Muscle of back (tissue), 11 donors: Measurements from ENCODE around the gene EVI5. TPM values are rescaled to one million over a fixed set of nuclear protein-coding genes. Genes with fewer than 3 reads are reported as not detected.

Experiments used
- DNase-seq, 3 donors: peaks; one replicate each; pipeline versions ENCODE4 v3.0.0 to v3.0.0-alpha.2; 2013
- polyA plus RNA-seq, 10 donors: library from polyadenylated mRNA; unstranded; fragments of 120-200 nt; gene quantifications; one replicate each; pipeline ENCODE4 v1.2.1, GENCODE V29; 2013; ENCODE audit not compliant: insufficient read length in 10 of 10

EVI5 gene
- polyA plus RNA-seq, 10 donors, result 9.7 to 17.5 (median 13.9) TPM

DNA sequence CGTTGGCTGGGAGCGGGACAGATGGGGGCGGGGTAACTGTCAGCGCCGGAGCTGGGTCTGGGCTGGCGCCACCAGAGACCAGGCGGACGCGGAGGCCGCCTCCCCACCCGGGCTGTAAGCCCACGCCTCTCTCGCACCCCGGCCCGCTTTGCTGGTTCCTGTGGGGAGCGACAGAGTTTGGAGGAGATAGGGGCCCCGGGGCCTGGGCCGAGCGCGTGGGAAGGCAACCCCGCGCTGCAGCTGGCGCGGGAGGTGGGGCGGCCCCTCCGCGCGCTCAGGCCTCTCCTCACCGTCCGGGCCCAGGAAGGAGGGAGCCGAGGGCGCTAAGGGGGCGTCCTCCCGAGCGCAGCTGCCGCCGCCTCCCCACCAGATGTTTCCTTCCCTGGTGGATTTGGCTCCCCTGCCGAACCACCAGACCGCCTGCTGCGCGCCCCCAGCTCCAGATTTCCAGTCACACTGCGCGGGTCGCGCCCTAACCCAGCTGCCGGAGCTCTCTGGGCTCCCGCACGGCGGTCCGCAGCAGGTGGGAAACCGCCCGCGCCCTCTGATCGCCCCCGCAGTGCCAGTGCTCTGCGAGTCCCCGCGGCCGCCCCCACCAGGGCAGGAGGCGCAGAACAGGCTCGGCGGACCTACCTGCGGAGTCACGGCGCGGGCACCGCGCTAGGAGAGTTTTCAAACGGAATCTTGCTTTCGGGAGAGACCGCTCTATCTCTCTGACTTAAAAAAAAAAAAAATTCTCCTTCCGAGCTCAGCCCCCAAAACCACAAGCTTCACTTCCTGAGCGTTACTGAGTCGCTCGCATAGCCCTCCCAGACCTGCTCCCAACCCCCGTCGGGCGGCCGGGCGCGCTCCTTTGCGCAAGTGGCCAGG is 299.3 kb downstream of the EVI5 start:
- DNase-seq, result peak in 1 of 3 donors; percentile 65

GRCh38 chr1:92484472-92485380 is 300.2 kb downstream of the EVI5 start:
- DNase-seq, result peak in 1 of 3 donors; percentile 71

- DNase-seq, result peak in 1 of 3 donors; percentile 45
These were observed 301.1 kb downstream of the EVI5 start for GRCh38 chr1:92483610-92484471.

- DNase-seq, result peak in 1 of 3 donors; percentile 50
These were observed 302.0 kb downstream of the EVI5 start for GRCh38 chr1:92482665-92483609.

GRCh38 chr1:92481971-92482664 is 302.8 kb downstream of the EVI5 start:
- peak in 1 of 3 donors; percentile 70 for DNase-seq

DNA sequence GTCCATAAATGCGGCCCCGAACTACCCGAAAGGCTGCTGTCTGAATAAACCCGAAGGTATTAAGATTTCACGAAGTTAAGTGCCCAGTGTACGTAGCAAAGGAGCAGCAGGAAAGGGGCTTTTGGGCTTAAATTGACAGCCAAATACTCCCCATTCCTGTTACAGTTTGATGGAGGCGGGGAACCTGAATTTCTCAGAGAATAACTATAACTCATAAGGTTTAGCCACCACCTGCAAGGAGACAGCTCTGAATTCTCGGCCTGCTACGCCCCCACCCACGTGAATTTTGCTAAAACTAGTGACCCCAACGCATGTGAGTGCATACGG is 303.3 kb downstream of the EVI5 start:
- peak in 1 of 3 donors; percentile 45 for DNase-seq

- peak in 1 of 3 donors; percentile 35 for DNase-seq
These were observed 303.9 kb downstream of the EVI5 start for GRCh38 chr1:92480813-92481598.

GRCh38 chr1:92480200-92480812 is 304.6 kb downstream of the EVI5 start:
- no peak for DNase-seq

- no peak for DNase-seq
These were observed 305.3 kb downstream of the EVI5 start for GRCh38 chr1:92479587-92479986.

DNA sequence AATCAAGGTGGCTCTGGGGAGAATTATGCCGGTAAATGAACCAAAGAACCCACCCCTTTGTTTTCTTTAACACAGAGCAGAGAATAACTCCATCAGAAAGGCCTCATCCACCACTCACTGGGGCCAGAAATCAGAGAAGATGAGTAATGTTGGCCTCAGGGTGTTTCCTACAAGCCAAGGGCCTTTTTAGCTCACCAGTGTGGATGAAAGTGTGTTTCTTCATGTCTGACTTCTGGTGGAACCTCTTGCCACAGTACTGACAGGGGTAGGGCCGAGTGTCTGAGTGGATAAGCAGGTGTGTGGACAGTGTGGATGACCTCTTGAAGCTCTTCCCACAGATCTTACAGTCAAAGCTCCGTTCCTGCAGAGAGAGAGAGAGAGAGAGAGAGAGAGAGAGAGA is 306.5 kb downstream of the EVI5 start:
- no peak for DNase-seq

DNA sequence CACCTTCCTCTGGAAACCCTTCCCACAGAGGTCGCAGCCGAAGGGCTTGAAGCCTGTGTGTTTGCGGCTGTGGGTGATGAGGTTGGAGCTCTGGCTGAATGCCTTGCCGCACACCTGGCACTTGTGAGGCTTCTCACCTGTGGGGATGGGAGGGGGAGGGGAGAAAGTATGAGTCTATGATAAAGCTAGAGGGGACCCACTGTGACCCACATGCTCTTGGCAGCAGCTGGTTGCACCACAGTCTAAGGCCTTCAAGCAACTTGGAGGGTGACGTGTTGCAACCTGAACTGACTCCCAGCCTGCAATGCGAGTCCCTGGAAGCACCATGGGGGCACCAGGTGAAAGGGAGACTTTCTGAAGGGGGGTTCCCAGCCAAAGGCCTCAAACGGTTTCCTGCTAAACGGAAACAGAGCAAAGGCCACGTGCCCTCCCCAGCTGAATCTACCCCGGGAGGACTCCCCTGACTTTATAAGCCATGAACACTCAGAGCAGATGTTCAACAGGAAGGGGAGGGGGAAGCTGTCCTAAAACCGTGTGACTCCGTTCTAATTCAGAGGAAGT is 308.8 kb downstream of the EVI5 start:
- DNase-seq, result peak in 1 of 3 donors; percentile 18

GRCh38 chr1:92475029-92475428 is 309.9 kb downstream of the EVI5 start:
- no peak for DNase-seq

- no peak for DNase-seq
These were observed 311.0 kb downstream of the EVI5 start for GRCh38 chr1:92473781-92474495.

DNA sequence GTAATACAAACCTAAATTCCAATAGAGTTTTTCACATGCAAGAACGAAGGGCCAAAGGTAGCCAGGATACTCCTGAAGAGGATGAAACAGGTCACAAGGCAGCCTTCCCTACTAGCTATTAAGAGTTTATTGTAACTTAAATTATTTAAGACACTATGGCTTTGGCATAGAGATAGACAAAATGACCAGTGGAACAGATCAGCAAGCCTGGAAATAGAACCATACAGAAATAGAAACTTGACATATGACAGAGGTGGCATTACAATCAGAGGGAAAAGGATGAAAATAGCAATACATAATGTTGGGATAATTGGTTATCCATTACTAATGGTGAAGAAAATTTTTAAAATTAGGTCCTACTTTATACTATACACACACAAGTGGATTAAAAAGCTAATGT is 314.7 kb downstream of the EVI5 start:
- no peak for DNase-seq

DNA sequence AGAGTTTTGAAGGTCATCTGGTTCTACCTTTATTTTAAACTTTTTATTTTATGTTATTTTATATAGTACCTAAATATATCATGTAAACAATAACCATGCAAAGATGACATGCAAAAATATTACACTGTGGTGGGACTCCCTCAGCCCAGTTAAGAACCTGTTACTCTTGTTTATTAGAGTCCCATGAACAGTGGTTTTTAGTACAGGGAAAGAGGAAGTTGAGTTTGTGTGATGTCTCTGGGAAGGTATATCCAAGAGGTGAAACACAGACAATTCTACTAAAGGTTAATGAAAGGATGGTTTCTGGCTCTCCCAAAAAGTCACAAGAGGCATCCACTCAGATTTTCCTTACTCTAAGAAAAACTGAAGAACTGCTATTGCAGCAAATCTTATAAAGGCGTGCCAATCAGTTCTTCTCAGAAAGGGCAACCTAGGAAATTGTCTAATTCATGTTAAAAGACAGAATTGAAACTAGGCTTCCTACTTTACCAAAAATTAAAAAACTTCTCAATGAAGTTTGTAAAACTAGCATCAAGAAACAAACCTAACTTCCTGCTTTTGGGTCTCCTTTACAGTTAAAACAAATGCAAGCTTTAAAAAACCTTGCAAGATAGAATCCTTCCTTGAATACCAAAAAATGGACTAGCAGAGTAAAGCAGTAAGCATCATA is 318.1 kb downstream of the EVI5 start:
- no peak for DNase-seq

DNA sequence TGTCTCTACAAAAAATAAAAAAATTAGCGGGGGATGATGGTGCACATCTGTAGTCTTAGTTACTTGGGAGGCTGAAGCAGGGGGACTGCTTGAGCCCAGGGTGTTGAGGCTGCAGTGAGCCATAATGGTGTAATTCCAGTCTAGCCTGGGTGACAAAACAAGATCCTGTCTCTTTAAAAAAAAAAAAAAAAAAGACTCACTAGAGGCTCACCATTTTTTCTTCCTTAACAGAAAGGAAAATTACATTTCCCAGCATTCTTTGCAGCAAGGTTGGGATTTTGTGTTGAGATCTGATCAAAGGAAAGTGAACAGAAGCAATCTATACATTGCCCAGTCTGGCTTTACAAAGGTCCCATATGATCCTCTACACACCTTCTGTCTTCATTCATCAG is 319.7 kb downstream of the EVI5 start:
- no peak for DNase-seq
